ENCODE results near the gene MORN1. TPM values are rescaled to one million over a fixed set of nuclear protein-coding genes. Genes with fewer than 3 reads are reported as not detected.

Gene MORN1
- total and polyA plus RNA-seq, 2 experiments from 2014 or later: 4.8 to 11.1 TPM

DNA sequence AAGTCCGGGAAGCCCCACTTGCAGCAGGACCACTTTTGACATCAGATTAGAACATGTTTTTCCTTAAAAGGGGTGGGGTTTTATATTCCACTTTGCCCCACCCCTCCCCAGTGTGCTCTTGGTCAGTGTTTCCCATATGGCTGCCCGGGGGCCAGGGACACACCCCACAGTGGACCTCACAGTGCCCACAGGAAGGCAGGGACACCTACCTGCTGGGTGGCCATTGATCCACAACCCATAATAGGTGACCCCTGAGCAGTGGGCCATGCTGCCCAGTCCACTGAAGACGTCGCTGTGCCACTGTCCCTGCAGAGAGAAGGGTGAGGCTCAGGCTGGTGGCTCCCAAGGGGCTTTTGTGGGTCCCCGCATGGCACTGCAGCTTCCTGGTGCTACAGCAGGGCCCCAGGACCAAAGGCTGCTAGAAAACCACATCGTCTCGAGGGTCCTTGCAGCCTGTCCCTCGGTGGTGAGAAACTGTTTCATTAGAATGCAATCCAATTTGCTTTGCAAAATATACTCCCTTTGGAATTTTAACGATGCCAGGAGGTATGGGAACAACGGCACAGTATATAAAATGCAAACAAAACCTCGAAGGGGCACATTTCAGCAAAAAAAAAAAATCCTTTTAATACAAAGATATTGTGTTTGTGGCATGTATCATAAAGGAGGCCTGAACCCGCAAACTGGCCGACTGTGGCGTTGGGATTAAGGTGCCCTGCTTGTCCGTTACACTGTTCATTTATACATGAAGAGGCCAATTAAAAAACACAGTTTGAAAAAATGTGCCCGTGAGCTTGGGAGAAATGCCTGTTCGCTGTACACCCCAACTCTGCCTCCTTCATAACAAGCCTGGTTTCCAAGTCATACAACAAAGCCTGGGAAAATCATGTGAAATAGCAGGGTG lies 16.9 kb downstream of the MORN1 start:
- no peak overlapping the region for H3K4me3 ChIP-seq
- Mint-ChIP-seq H3K27me3 (ENCODE audit: insufficient read depth, low read depth, poor library complexity) (peaks cover 4% of the 10 kb centered on the region), H3K27ac (no peak overlapping the region), H3K36me3 (ENCODE audit: low read depth) (peaks cover 6% of the 10 kb centered on the region; the same call in 2 of the 3 replicates), H3K4me1 (no peaks in the 10 kb centered on the region), H3K4me3 (no peak overlapping the region), H3K9me3 (no peaks in the 10 kb centered on the region)
- no peaks in the 10 kb centered on the region for H3K4me1 ChIP-seq (ENCODE audit: insufficient read depth)
- ATAC-seq: no peak
- H3K27ac ChIP-seq (ENCODE audit: low read depth): no peak overlapping the region
- no peaks in the 10 kb centered on the region for H3K36me3 ChIP-seq (ENCODE audit: insufficient read depth)
- no peak overlapping the region for H2AFZ ChIP-seq
- no peaks in the 10 kb centered on the region for H3K9me2 ChIP-seq (ENCODE audit: insufficient read depth)
- no peaks in the 10 kb centered on the region for H3F3A ChIP-seq (replicated peaks; ENCODE audit: low read depth)
- H3K4me2 ChIP-seq: no peak overlapping the region
- H3K79me2 ChIP-seq (replicated peaks; ENCODE audit: insufficient read depth): no peaks in the 10 kb centered on the region
- TF ChIP-seq ZNF331 (CRISPR knock-in tag; IDR thresholded peaks at IDR 0.05; ENCODE audit: low read depth) (no peak), ETS1 (IDR thresholded peaks at IDR 0.05) (no peak), EZH2phosphoT487 (IDR thresholded peaks at IDR 0.05; ENCODE audit: unreplicated experiment) (no peak), NANOG (IDR thresholded peaks at IDR 0.05; ENCODE audit: borderline replicate concordance) (no peak), EZH2 (IDR thresholded peaks at IDR 0.05; ENCODE audit: low read depth, unreplicated experiment) (no peak), CREB1 (CRISPR knock-in tag; IDR thresholded peaks at IDR 0.05; ENCODE audit: low read depth) (no peak), REST (IDR thresholded peaks at IDR 0.05; ENCODE audit: unreplicated experiment) (no peak), STAT1 (IDR thresholded peaks at IDR 0.05; ENCODE audit: unreplicated experiment) (no peak), POLR2AphosphoS5 (IDR thresholded peaks at IDR 0.05; ENCODE audit: low read depth) (no peak), ZNF462 (CRISPR knock-in tag; IDR thresholded peaks at IDR 0.05) (no peak), JUNB (IDR thresholded peaks at IDR 0.05; ENCODE audit: unreplicated experiment) (no peak), ZNF114 (CRISPR knock-in tag; IDR thresholded peaks at IDR 0.05) (no peak)
- TF ChIP-seq, protein P1, sequence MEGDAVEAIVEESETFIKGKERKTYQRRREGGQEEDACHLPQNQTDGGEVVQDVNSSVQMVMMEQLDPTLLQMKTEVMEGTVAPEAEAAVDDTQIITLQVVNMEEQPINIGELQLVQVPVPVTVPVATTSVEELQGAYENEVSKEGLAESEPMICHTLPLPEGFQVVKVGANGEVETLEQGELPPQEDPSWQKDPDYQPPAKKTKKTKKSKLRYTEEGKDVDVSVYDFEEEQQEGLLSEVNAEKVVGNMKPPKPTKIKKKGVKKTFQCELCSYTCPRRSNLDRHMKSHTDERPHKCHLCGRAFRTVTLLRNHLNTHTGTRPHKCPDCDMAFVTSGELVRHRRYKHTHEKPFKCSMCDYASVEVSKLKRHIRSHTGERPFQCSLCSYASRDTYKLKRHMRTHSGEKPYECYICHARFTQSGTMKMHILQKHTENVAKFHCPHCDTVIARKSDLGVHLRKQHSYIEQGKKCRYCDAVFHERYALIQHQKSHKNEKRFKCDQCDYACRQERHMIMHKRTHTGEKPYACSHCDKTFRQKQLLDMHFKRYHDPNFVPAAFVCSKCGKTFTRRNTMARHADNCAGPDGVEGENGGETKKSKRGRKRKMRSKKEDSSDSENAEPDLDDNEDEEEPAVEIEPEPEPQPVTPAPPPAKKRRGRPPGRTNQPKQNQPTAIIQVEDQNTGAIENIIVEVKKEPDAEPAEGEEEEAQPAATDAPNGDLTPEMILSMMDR (conservative IDR thresholded peaks at IDR 0.05; ENCODE audit: low read depth in 2 of 2): no peak
- no peaks in the 10 kb centered on the region for H3K27me3 ChIP-seq (ENCODE audit: insufficient read depth)
- DNase-seq (ENCODE audit: low spot score): no peak
- H4K20me1 ChIP-seq (replicated peaks; ENCODE audit: insufficient read depth): no peaks in the 10 kb centered on the region

Measured in GM23338 (cell line).